Epithelial cell of proximal tubule (primary cell): Measurements from ENCODE around the gene DTNBP1. TPM values are rescaled to one million over a fixed set of nuclear protein-coding genes. Genes with fewer than 3 reads are reported as not detected.

Experiments used
- DNase-seq: peaks from one replicate; pipeline ENCODE4 v3.0.0-alpha.2; 2011; ENCODE audit warnings: low read depth
- H3K4me3 ChIP-seq: 2 replicates; pipeline ENCODE4 v1.5.1; 2011; ENCODE audit warnings: low read depth, mild to moderate bottlenecking, low read length
- CTCF ChIP-seq: conservative IDR thresholded peaks from 2 replicates; pipeline ENCODE4 v1.5.1; 2012; ENCODE audit warnings: low read depth, mild to moderate bottlenecking, low read length
- total RNA-seq: library from RNA; depleted of rRNA; stranded (reverse); fragments of >200 nt; gene quantifications from 2 replicates; pipeline ENCODE4 v1.2.3, GENCODE V29; 2015

The DTNBP1 gene
- total RNA-seq, 1 donor from 2014 or later: 6.3 TPM

- no peak overlapping the region for H3K4me3 ChIP-seq
- DNase-seq: no peak
Observed at GRCh38 chr6:15627821-15628220, 35.0 kb downstream of the DTNBP1 start.

DNA sequence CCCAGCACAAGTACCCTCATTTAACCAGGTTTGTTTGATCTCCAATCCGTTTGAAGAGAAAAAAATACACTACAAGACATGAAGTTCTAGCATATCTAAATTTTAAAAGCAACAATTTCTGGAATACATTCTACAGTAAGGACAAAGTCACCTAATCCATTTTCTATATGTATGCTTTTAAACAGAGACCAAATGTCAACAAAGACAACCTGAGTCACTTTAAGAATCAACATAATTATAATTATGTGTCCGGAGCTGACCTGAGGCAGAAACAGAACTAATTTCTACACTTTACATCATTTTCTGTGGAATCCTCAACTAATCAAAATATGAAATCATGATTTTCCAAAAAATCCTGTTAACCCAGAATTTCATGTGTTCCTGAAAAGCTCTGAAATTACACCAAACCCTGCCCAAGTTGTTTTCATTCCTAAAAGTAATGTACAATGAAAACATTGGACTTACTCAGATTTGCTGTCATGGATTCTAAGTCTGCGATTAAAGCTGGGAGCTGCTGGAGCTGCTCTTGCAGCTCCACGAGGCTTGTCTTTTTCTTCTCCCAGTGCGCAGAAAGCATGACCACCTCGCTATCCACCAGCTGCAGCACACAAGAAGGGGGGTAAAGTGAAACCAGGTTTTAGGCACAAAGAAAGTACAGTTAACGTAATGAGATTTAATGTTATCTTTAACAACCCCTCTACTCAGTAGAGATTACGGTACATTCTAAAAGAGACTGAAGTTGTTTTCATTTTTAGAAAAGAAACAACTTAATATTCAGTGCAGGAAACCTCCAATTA is 35.8 kb downstream of the DTNBP1 start:
- no peak for TF ChIP-seq CTCF
- H3K4me3 ChIP-seq: no peak overlapping the region
- no peak for DNase-seq

More at GRCh38 chr6:15627821-15628220, 35.0 kb downstream of the DTNBP1 start:
- no peak for TF ChIP-seq CTCF

GRCh38 chr6:15626160-15626559 is 36.7 kb downstream of the DTNBP1 start:
- no peak for DNase-seq
- TF ChIP-seq CTCF: no peak
- no peak overlapping the region for H3K4me3 ChIP-seq

DNA sequence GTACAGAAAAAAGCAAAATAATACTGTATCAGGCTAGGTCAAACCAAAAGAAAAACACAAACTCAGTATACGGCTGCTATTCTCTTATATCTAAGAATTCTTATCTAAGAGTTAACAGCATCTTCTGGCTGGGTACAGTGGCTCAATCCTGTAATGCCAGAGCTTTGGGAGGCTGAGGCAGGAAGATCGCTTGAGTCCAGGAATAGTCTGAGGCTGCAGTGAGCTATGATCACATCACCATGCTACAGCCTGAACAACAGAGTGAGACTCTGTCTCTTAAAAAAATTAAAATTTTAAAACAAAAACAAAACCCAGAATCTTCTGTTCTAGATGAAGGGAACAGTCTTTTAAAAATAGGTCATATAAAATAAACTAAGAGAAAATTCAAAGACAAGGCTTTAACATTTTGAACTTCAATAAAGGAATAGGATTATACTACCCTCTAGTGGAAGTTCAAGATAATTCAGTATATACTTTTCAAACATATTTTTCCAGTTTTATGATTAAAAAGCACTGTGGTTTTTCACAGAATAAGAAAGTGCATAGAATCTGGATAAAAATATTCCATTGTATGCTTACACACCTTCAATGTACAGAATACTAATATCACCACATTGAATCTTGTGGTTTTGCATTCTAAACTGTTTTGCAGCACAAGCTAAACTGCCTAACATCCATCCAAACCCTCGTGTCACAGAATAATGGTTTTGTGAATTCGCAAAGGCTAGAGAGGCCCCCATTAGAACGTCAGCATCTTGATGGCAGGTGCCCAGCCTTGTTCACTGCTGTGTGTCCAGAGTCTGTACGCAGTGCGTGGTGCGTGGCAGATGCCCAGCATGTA is 39.3 kb downstream of the DTNBP1 start:
- DNase-seq: no peak
- TF ChIP-seq CTCF: no peak
- no peak overlapping the region for H3K4me3 ChIP-seq

DNA sequence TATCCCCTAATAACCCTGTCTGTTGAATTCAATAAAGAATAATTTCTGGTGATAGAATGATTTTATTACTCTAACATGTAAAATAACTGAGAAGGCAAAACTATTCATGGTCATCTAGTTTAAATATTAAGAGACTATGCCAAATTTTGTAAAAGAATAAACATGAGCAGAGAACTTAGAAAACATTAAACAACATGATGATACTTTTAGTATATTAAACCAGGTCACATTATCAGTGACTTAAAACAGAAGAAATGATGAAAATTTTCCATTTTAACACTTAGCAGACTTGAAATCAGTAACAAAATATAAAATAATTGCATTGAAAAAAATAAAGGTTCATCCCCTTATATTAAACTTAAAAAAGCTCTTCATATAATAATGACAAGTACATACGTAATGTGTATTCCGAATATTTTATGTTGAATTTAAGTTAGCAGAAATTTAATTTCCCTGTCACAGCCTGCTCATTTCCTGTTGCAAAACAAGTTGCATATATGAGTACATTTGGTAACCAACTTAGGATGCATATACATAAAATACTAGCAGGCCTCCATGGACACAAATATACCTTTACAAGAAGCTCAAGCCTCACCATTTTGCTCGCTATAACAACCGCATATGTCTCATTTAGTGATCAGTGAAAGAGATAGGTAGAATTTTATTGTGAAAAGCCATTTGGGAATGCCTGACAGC is 40.6 kb downstream of the DTNBP1 start:
- no peak overlapping the region for H3K4me3 ChIP-seq
- TF ChIP-seq CTCF: no peak
- DNase-seq: no peak

DNA sequence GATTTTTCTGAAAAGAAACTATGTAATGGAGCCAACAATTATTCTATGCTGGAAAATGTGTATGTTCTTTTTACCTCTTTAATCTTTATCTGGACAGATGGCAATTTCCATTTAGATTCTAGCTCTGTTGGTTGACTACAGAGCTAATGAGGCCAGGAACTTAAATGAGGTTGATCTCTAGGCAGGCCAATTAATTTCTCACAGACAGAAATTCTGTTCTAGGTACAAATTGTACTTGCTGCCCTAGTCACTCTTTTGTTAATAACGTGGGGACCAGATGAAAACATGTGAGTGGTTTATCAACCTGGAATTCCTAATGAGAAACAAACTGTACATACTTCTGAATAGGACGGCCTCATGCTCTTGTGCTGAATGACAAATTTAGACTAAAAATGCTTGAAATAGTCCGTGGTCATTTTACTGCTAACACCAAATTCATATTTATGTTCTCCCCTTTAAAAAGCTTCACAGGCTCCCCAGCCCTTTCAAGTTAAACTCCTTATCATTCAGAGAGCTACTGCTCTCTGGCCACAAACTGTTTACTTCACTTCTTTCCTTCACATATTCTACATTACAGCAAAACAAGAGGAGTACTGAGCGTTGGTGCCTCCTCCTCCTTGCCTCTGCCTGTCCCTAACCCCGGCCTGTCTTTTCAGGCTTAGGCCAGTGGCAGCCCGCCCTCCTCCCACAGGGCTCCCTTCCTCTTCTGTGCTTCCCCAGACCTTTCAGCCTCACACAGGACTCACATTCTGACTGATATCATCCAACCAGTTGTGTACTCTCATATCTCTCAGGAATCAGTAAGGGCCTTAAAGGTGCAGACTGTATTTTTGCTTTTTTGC is 41.4 kb downstream of the DTNBP1 start:
- TF ChIP-seq CTCF: no peak
- DNase-seq: no peak
- no peak overlapping the region for H3K4me3 ChIP-seq
